Liver (tissue), 9 donors: ENCODE results near the gene NCOR2. TPM values are rescaled to one million over a fixed set of nuclear protein-coding genes. Genes with fewer than 3 reads are reported as not detected.

Experiments
- DNase-seq: peaks from one replicate; pipeline ENCODE4 v3.0.0-alpha.2; 2017; ENCODE audit warnings: low spot score
- H3K27ac ChIP-seq, 2 donors: one replicate each; pipeline ENCODE4 v1.7.0; 2013; ENCODE audit warnings: inconsistent platforms in 2 of 2, low read length in 2 of 2, control low read depth in 1 of 2, low read depth in 1 of 2, mild to moderate bottlenecking in 1 of 2
- H3K27me3 ChIP-seq, 4 donors: one replicate each; pipeline versions ENCODE4 v1.6.1 to v1.7.0; 2013; ENCODE audit warnings: low read length in 3 of 4, inconsistent platforms in 1 of 4, mild to moderate bottlenecking in 1 of 4, moderate library complexity in 1 of 4; ENCODE audit not compliant: control insufficient read depth in 4 of 4, insufficient read depth in 4 of 4
- H3K36me3 ChIP-seq, 4 donors: one replicate each; pipeline versions ENCODE4 v1.6.1 to v1.7.0; 2013; ENCODE audit warnings: low read length in 3 of 4, mild to moderate bottlenecking in 3 of 4, low read depth in 1 of 4, moderate library complexity in 1 of 4; ENCODE audit not compliant: control insufficient read depth in 4 of 4, insufficient read depth in 3 of 4
- H3K4me1 ChIP-seq, 4 donors: one replicate each; pipeline versions ENCODE4 v1.6.1 to v1.7.0; 2013; ENCODE audit warnings: low read length in 3 of 4, mild to moderate bottlenecking in 3 of 4, moderate library complexity in 1 of 4; ENCODE audit not compliant: control insufficient read depth in 4 of 4, insufficient read depth in 4 of 4
- H3K4me3 ChIP-seq, 3 donors: one replicate each; pipeline versions ENCODE4 v1.6.1 to v1.7.0; 2013; ENCODE audit warnings: low read length in 3 of 3, control low read depth in 1 of 3, low read depth in 1 of 3, mild to moderate bottlenecking in 1 of 3
- H3K9ac ChIP-seq, 2 donors: one replicate each; pipeline ENCODE4 v1.7.0; 2013; ENCODE audit warnings: low read length in 2 of 2, mild to moderate bottlenecking in 2 of 2, moderate library complexity in 2 of 2, control low read depth in 1 of 2, low read depth in 1 of 2
- H3K9me3 ChIP-seq, 4 donors: one replicate each; pipeline versions ENCODE4 v1.6.1 to v1.7.0; 2013; ENCODE audit warnings: low read length in 3 of 4; ENCODE audit not compliant: control insufficient read depth in 4 of 4
- CTCF ChIP-seq: fragments of 150-350 bp; IDR thresholded peaks from 2 replicates; pipeline ENCODE4 v1.5.1; 2017; ENCODE audit warnings: improper control_type of control experiment, low read depth, low read length; ENCODE audit not compliant: missing input control
- EGR1 ChIP-seq, 2 donors: IDR thresholded peaks; 2 replicates each; pipeline ENCODE4 v1.6.1; 2016 to 2018; ENCODE audit warnings: antibody characterized with exemption in 2 of 2, low read depth in 2 of 2
- FOXA1 ChIP-seq: IDR thresholded peaks from 2 replicates; pipeline ENCODE4 v1.6.1; 2016; ENCODE audit warnings: antibody characterized with exemption
- FOXA2 ChIP-seq: IDR thresholded peaks from 2 replicates; pipeline ENCODE4 v1.6.1; 2016; ENCODE audit warnings: antibody characterized with exemption
- GABPA ChIP-seq, 2 donors: IDR thresholded peaks in 1 of 2; conservative IDR thresholded peaks in 1 of 2; 2 replicates each; pipeline ENCODE4 v1.6.1; 2016; ENCODE audit warnings: antibody characterized with exemption in 2 of 2, mild to moderate bottlenecking in 1 of 2, moderate library complexity in 1 of 2
- HNF4A ChIP-seq, 2 donors: conservative IDR thresholded peaks; 2 replicates each; pipeline ENCODE4 v1.6.1; 2016; ENCODE audit warnings: antibody characterized with exemption in 2 of 2, mild to moderate bottlenecking in 2 of 2
- HNF4G ChIP-seq: IDR thresholded peaks from 2 replicates; pipeline ENCODE4 v1.6.1; 2016; ENCODE audit warnings: antibody characterized with exemption
- MAX ChIP-seq: IDR thresholded peaks from 2 replicates; pipeline ENCODE4 v1.6.1; 2016; ENCODE audit warnings: antibody characterized with exemption
- NR2F2 ChIP-seq: IDR thresholded peaks from 2 replicates; pipeline ENCODE4 v1.6.1; 2016; ENCODE audit warnings: antibody characterized with exemption
- RAD21 ChIP-seq, 2 donors: IDR thresholded peaks; 2 replicates each; pipeline ENCODE4 v1.6.1; 2016; ENCODE audit warnings: antibody characterized with exemption in 2 of 2, mild to moderate bottlenecking in 2 of 2
- REST ChIP-seq: IDR thresholded peaks from 2 replicates; pipeline ENCODE4 v1.6.1; 2016; ENCODE audit warnings: antibody characterized with exemption, mild to moderate bottlenecking
- RXRA ChIP-seq, 2 donors: IDR thresholded peaks; 2 replicates each; pipeline ENCODE4 v1.6.1; 2017 to 2018; ENCODE audit warnings: antibody characterized with exemption in 2 of 2, mild to moderate bottlenecking in 1 of 2
- TAF1 ChIP-seq: conservative IDR thresholded peaks from 2 replicates; pipeline ENCODE4 v1.6.1; 2016; ENCODE audit warnings: antibody characterized with exemption, mild to moderate bottlenecking
- YY1 ChIP-seq: IDR thresholded peaks from 2 replicates; pipeline ENCODE4 v1.6.1; 2016; ENCODE audit warnings: antibody characterized with exemption, mild to moderate bottlenecking
- WGBS: extraction: QIAGEN DNeasy Blood & Tissue Kit; methylation state at CpG from one replicate; pipeline ENCODE4 v1.1.7; 2013; 5-methylcytosine and 5-hydroxymethylcytosine counted together
- polyA plus RNA-seq, 2 donors: library from polyadenylated mRNA; stranded (reverse) in 1 of 2; unstranded in 1 of 2; fragments of 200-250 nt in 1 of 2; fragments of >200 nt in 1 of 2; fragmentation: Nextera tagmentation in 1 of 2; extraction: Ambion mirVana in 1 of 2; gene quantifications; one replicate each; pipeline versions ENCODE4 v1.2.1 to v1.2.3, GENCODE V29; 2013 to 2015
- total RNA-seq, 2 donors: library from RNA; depleted of rRNA; stranded (reverse); fragments of >200 nt; gene quantifications; one replicate each; pipeline ENCODE4 v1.2.3, GENCODE V29; 2014
- TF ChIP-seq, protein P1 (sequence below): IDR thresholded peaks from 2 replicates; pipeline ENCODE4 v1.6.1; 2016; ENCODE audit warnings: antibody characterized with exemption
- donor health status: healthy.
- donor health status: healthy.
- donor health status: healthy.
- donor health status: healthy.
- donor health status: healthy.

NCOR2 gene
- total and polyA plus RNA-seq, 4 donors: 7.9 to 31.6 (median 18.1) TPM

- no peaks in the 10 kb centered on the region for H3K9me3 ChIP-seq
- DNase-seq: no peak
- no peak overlapping the region for H3K27ac ChIP-seq
- TF ChIP-seq FOXA2: no peak
- no peak overlapping the region for H3K9ac ChIP-seq
- no peaks in the 10 kb centered on the region for H3K27me3 ChIP-seq
- peaks cover 13 to 22% (median 18%) of the 10 kb centered on the region in 4 donors for H3K4me1 ChIP-seq
- no peaks in the 10 kb centered on the region for H3K36me3 ChIP-seq
- WGBS: 92% methylated on average over 11 of the region's 11 CpGs
- no peak overlapping the region for H3K4me3 ChIP-seq
Measured at GRCh38 chr12:124563401-124563800, 4.0 kb downstream of the NCOR2 start.

DNA sequence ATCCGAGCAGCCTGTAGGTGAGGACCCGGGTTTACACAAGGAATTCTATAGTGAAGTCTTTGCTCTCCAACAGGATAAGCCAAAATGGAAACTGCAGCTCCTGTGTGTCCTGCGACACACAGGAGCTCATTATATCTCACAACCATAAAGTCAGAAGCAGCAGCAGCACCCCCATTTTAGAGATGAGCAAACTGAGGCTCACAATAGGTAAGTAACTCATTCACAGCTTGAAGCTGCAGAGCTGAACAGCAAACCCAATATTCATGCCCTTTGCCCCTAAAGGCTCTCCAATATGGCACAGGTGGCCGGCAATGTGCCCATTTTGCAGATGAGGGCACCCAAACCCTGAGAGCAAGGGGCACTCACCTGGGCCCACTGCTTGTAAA, 4.6 kb downstream of the NCOR2 start:
- 92% methylated on average over 4 of the region's 4 CpGs for WGBS
- no peak for TF ChIP-seq RXRA (IDR thresholded peaks at IDR 0.05)
- no peak for TF ChIP-seq HNF4A (conservative IDR thresholded peaks at IDR 0.05)
- no peak for TF ChIP-seq EGR1 (IDR thresholded peaks at IDR 0.05; ENCODE audit: low read depth in 2 of 2)
- TF ChIP-seq, protein P1, sequence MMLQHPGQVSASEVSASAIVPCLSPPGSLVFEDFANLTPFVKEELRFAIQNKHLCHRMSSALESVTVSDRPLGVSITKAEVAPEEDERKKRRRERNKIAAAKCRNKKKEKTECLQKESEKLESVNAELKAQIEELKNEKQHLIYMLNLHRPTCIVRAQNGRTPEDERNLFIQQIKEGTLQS: no peak
- TF ChIP-seq NR2F2: no peak
- no peak for TF ChIP-seq REST
- TF ChIP-seq HNF4G: no peak
- TF ChIP-seq YY1: no peak
- TF ChIP-seq FOXA1: no peak
- TF ChIP-seq CTCF: no peak
- TF ChIP-seq TAF1: no peak
- no peak for TF ChIP-seq MAX
- TF ChIP-seq GABPA (IDR thresholded peaks at IDR 0.05 in 1 of 2, conservative IDR thresholded peaks at IDR 0.05 in 1 of 2): no peak
- TF ChIP-seq RAD21 (IDR thresholded peaks at IDR 0.05): no peak
- Histone ChIP-seq H3K9ac (no peak overlapping the region), H3K4me3 (no peak overlapping the region), H3K36me3 (no peaks in the 10 kb centered on the region), H3K4me1 (peaks cover 9 to 17% (median 13%) of the 10 kb centered on the region in 4 donors), H3K27me3 (no peaks in the 10 kb centered on the region), H3K9me3 (no peaks in the 10 kb centered on the region), H3K27ac (no peak overlapping the region)
- no peak for DNase-seq
